ENCODE measurements around the gene NUTM2D.
"Not testable (repeated sequence)": the region's sequence is repeated elsewhere in the genome, so short reads cannot be mapped to it uniquely, and the experiment has no call there.

GRCh38 chr10:87369514-87370112 is 12.1 kb downstream of the NUTM2D start:
- TF ChIP-seq CTCF (IDR thresholded peaks at IDR 0.05; ENCODE audit: poor library complexity); EZH2 (IDR thresholded peaks at IDR 0.05; ENCODE audit: borderline replicate concordance); EZH2phosphoT487 (IDR thresholded peaks at IDR 0.05; ENCODE audit: low read depth, severe bottlenecking, unreplicated experiment): not testable (repeated sequence)
